Measurements from ENCODE around the gene PALD1.

Gene PALD1

GRCh38 chr10:70537398-70538194 is 59.0 kb downstream of the PALD1 start:
- DNase-seq (ENCODE audit: low spot score) = peak; percentile 60

GRCh38 chr10:70538195-70538520 is 59.6 kb downstream of the PALD1 start:
- DNase-seq (ENCODE audit: low spot score) = no peak

- DNase-seq (ENCODE audit: low spot score) = no peak
These were observed 60.3 kb downstream of the PALD1 start for GRCh38 chr10:70538731-70539338.

GRCh38 chr10:70539471-70539870 is 60.9 kb downstream of the PALD1 start:
- DNase-seq (ENCODE audit: low spot score) = no peak

GRCh38 chr10:70540089-70540788 is 61.7 kb downstream of the PALD1 start:
- peak; percentile 74 for DNase-seq (ENCODE audit: low spot score)

GRCh38 chr10:70540789-70541360 is 62.3 kb downstream of the PALD1 start:
- DNase-seq (ENCODE audit: low spot score) = no peak

GRCh38 chr10:70541736-70542564 is 63.4 kb downstream of the PALD1 start:
- DNase-seq (ENCODE audit: low spot score) = no peak

- DNase-seq (ENCODE audit: low spot score) = no peak
These were observed 64.0 kb downstream of the PALD1 start for GRCh38 chr10:70542565-70542938.

- DNase-seq (ENCODE audit: low spot score) = no peak
These were observed 65.3 kb downstream of the PALD1 start for GRCh38 chr10:70543911-70544310.

GRCh38 chr10:70544431-70545340 is 66.1 kb downstream of the PALD1 start:
- DNase-seq (ENCODE audit: low spot score) = no peak

GRCh38 chr10:70546584-70546983 is 68.0 kb downstream of the PALD1 start:
- no peak for DNase-seq (ENCODE audit: low spot score)

GRCh38 chr10:70549351-70549961 is 70.9 kb downstream of the PALD1 start:
- no peak for DNase-seq (ENCODE audit: low spot score)

GRCh38 chr10:70549962-70550458 is 71.4 kb downstream of the PALD1 start:
- DNase-seq (ENCODE audit: low spot score) = peak; percentile 66

GRCh38 chr10:70550459-70550858 is 71.9 kb downstream of the PALD1 start:
- DNase-seq (ENCODE audit: low spot score) = no peak

GRCh38 chr10:70551466-70551865 is 72.9 kb downstream of the PALD1 start:
- no peak for DNase-seq (ENCODE audit: low spot score)

GRCh38 chr10:70551971-70552422 is 73.4 kb downstream of the PALD1 start:
- DNase-seq (ENCODE audit: low spot score) = peak; percentile 28

GRCh38 chr10:70552586-70552985 is 74.0 kb downstream of the PALD1 start:
- no peak for DNase-seq (ENCODE audit: low spot score)

GRCh38 chr10:70555371-70555770 is 76.8 kb downstream of the PALD1 start:
- no peak for DNase-seq (ENCODE audit: low spot score)

- DNase-seq (ENCODE audit: low spot score) = no peak
These were observed 78.7 kb downstream of the PALD1 start for GRCh38 chr10:70557086-70557845.

Data from HuH-7 (cell line).